DMS 273 (cell line): ENCODE results near the gene OPN3.

ENCODE experiments used
- DNase-seq: peaks from one replicate; lab custom pipeline; 2025; ENCODE audit not compliant: unreplicated experiment; lab: John Stamatoyannopoulos, UW

Gene OPN3

DNA sequence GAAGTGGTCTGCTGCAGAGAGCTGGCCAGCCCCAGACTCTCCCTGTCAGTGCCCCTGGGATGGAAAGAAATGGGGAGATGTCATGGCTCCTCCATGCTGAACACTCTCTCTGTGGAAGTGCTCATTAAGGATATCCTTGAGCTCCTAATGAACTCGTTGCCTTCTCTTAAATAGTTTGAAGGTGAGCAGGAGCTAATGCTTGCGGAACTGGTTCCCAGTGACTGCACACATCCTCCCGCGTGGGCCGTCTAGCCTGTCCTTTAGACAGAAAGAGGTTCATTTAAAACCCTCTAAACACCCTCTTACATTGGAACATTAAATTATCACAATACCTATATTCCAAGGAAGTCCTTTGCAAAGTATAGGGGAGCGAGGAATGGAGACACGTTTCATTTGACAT lies 6.0 kb upstream of the OPN3 start:
- no peak for DNase-seq

- no peak for DNase-seq
Measured at GRCh38 chr1:241645199-241645598, 5.0 kb upstream of the OPN3 start.

DNA sequence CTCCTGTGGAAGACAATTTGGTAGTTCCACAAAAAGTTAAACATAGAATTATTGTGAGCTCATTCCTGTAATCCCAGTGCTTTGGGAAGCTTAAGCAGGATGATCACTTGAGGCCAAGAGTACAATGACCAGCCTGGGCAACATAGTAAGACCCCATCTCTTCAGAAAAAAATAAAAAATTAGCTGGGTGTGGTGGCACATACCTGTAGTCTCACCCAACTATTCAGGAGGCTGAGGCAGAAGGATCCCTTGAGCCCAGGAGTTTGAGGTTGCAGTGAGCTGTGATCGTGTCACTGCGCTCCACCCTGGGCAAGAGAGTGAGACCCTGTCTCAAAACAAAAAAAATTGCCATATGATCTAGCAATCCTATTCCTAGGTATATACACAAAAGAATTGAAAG lies 4.1 kb upstream of the OPN3 start:
- no peak for DNase-seq

- no peak for DNase-seq
Measured at GRCh38 chr1:241642593-241642944, 2.4 kb upstream of the OPN3 start.

DNA sequence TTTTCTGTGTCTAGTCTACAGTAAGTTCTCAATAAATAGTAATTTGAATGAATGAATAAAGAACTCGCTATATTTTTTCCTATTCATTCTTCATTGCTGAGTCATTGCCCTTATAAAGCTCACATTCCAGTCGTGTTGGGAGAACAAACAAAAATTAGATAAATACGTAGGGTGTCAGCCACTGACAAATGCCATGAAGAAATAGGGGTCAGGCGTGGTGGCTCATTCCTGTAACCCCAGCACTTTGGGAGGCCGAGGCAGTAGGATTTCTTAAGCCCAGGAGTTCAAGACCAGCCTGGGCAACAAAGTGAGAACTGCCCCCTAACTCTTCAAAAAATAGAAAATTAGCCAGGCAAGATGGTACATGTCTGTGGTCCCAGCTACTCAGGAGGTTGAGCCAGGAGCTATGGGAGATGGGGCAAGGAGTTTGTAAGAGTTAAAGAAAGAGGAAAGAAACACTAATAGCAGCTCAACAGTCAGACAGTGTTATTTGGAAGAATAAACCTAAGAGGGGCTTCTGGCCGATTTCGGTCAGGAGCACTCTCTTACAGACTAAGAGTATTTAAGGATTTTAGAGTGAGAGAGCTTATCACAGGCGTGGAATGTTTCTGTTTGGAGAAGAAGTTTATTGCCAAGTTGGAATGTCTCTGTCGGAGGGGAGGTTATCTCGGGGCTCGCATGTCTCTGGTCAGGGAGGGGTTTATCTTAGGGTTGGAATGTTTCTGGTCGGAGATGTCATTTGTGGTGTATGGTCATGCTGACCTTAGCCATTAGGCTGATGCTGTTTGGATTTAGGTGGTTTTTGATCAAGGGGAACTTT lies 1.8 kb upstream of the OPN3 start:
- no peak for DNase-seq

DNA sequence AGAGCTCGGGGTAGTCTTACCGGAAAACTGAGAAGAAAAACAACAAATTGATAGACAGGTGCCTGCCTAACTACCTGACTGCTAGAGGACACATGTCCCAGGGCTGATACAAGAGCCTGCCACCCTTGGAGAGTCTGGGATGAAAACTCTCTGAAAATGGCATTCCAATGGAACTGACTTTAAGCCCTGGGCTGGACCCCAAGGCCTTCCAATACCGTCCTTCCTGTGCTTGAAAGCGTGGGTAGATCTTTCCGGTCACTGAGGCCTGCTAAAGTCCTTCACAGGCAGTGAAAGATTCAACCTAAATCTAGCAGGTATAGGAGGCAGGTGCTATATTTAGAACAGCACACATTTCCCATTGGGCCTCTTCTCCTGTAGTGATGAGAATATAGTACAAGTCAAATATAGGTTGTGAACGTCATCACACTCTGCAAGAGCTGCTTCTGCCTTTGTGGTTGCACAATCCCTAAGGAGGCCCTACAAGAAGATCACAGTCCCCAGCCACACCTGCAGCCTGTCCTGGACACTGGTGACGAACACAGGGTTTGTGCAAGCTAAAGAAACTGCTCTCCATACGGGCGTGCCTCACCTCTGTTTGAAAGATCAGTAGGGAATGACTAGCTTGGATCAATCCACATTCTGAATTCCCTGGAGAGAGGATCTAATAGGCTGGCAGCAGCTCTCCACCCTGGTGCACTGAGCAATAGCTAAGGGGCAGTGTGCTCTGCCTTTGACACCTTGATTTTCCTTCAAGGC lies 876 bp upstream of the OPN3 start:
- DNase-seq: no peak

GRCh38 chr1:241639623-241640148 lies 483 bp downstream of the OPN3 start:
- DNase-seq: peak; percentile 62

DNA sequence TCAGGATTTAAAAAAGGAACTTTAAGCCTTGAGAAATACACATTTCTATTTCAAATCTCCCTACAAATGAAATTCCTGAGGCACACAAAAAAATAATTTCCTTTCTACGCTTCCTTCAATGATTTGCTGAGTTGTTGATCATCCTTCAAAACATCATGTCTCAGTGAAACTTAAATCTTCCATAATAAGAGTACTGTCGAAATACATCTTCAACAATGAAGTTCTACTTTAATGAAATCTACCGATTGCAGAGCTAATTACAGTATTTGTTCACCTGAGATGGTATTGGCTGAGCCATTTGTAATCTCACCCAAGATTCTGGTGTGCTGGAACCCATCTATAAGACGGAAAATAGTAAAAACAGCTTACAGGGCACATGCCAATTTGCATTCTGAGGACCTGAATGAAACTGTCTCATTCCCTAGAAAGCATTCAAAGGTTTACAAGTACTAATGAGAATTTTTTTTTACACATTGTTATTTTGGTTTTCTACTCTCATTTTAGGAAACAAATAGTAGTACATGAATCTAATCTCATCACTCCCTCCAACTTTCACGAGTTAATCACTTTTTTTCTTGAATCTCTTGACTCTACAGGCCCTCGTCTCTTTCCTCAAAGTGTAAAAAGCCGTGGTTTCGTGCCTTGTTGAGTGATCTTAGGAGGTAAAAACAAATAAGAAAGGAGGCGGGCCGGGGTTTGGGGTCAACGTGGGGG lies 1.1 kb downstream of the OPN3 start:
- DNase-seq: peak; percentile 47

DNA sequence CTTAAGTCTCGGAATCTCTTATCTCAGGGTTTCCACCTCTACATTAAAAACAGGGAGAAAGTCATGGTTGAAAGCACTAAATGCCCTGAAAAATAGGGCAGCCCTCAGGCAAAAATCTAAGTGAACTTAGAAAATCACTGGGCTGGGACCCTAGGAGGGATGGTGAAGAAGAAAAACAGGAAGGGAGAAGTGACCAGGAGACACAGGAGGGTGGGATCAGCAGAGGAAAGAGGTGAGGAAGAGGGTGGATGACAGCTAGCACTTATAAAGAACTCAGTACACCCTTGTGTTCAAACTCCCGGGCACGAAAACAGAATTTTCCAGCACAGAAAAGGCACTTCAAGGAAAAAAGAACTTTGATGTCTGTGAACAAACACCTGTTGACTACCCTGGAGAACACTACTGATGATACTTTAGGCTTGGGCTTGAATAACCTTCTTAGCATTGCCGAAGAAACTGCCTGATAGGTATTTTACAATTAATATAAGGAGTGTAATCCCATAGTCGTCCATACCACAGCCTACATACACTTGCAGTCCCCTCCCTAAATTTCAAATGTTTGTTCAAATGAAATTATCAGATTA lies 2.0 kb downstream of the OPN3 start:
- no peak for DNase-seq

DNA sequence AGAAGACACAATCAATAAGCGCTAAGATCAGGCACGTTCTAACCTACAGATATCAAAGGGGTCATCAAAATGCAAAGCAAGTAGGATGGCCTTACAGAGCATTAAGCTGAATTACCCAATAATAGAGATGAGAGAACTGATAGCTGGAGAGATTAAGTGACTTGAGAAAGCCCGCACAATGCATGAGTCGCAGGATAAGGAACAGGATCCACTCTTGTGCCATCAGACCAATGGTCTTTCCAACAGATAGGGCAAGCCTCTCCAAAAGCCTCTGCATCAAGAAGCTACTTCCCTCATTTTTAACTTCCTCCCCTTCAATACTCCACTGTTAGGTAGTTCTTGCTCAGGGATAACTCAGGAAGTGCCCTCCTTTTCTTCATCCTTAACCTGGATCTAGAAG lies 2.6 kb downstream of the OPN3 start:
- no peak for DNase-seq

DNA sequence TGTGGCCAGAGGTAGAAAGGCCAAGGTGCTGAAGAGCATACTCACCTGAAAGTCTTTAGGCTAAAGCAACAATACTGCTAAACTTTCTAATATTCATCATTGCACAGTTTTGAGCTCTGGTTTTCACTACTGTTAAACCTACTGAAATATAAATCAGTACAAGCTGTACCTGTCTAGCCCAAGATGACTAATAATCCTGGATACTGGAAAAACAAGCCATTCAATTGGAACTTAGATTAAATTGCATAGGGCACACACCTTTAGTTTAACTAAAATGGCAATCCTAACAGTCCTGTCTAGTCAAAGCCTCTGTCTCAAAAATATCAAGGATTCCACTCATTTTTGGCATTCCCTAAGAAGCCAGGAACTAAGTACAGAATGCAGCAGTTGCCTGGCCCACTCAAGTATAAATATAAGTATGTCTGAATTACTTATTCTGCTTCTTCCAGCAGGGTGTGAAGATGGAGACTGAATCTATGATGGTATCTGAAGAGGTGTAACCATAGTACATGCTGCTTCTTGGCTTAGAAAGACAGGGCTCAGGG lies 3.1 kb downstream of the OPN3 start:
- no peak for DNase-seq

DNA sequence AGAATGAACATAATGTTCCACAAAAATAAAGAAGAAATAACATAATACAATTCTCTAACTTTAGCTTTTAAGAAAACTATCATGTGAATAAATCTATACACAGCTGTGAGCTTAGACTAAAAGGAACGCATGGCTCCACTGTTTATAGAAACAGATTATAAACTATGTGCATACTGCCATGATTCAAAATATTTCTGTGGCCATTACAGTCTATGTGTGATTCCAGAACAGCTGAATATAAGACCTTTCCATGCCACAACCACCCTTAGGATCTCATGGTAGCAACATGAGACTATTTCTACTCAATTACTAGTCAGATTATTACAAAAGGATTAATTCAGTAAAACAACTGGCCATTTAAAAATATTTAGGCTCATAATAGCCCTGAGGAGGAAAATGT lies 3.9 kb downstream of the OPN3 start:
- DNase-seq: no peak

- DNase-seq: no peak
Measured at GRCh38 chr1:241635556-241636152, 4.5 kb downstream of the OPN3 start.

GRCh38 chr1:241632987-241633386 lies 7.2 kb downstream of the OPN3 start:
- DNase-seq: no peak

GRCh38 chr1:241631674-241632073 lies 8.5 kb downstream of the OPN3 start:
- no peak for DNase-seq

GRCh38 chr1:241630899-241631298 lies 9.3 kb downstream of the OPN3 start:
- no peak for DNase-seq

GRCh38 chr1:241630476-241630875 lies 9.7 kb downstream of the OPN3 start:
- no peak for DNase-seq

- DNase-seq: no peak
Measured at GRCh38 chr1:241630005-241630404, 10.2 kb downstream of the OPN3 start.

- peak; percentile 66 for DNase-seq
Measured at GRCh38 chr1:241627453-241628259, 12.5 kb downstream of the OPN3 start.

DNA sequence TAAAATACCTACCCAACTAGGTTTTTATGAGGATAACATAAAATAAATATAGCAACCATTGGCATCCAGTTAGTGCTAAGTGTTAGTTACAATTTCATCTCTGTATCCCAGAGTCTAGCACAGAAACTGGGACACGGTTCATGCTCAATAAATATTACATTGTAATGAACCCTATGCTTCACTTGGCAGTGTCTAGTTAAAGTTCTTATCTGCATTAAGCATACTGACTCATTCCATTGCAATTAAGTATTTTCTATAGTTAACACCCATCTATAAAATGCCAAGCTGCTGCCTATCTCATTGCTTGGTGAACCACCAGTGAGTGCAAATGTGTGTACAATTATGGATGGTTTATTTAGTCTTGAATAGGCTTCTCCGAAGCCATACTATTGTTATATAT lies 15.2 kb downstream of the OPN3 start:
- DNase-seq: no peak
